CD1c-positive myeloid dendritic cell (primary cell): ENCODE data around the gene CLPX.
"Not testable (repeated sequence)": the region's sequence is repeated elsewhere in the genome, so short reads cannot be mapped to it uniquely, and the experiment has no call there.

Experiments used
- DNase-seq: peaks from one replicate; pipeline ENCODE4 v3.0.0-alpha.2; 2016; ENCODE audit errors: extremely low spot score

The CLPX gene

DNA sequence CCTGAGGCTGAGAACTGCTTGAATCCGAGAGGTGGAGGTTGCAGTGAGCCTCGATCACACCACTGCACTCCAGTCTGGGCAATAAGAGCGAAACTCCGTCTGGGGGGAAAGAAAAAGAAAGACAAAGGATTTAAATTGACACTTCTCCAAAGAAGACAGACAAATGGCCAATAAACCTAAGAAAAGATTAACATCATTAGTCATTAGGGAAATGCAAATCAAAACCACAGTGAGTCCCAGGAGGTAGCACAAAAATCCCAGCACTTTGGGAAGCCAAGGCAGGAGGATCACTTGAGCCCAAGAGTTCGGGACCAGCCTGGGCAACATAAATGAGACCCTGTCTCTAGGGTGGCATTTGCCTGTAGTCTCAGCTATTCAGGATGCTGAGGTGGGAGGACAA, 12.6 kb downstream of the CLPX start:
- DNase-seq = no peak

DNA sequence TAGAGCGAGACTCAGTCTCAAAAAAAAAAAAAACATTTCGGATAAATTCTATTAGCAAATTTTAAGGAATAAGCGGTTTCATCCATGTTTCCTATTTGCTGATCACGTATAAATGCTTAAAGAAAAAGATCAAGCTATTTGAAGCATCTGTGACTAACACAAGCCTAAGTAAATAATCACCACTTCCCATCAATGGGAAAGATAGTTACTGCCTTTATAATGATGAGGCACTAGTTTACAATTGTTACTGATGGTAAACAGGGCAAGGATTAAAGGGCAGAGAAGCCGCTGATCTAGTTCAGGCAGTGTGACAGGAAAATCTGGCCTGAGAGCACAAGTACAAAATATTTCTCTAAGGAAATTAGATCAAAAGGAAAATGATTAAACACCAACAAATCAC, 13.7 kb downstream of the CLPX start:
- no peak for DNase-seq

DNA sequence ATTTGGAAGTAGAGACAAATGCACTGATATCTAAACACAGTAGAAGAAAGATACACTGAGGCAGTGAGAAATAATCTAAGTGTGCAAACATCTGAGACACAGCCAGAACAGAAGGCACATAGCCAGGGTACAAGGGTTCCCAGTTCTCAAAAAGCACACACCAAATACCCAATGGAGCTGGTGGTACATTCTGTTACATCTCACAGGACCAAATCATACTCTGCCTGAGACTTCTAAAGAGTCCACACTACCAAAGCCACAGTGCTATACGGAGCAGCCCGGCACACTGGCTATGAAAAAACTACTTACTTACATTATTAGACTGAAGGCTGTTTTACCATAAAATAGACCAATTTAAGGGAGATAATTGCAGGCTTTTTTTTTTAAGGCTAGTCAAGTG, 19.3 kb downstream of the CLPX start:
- DNase-seq = no peak

DNA sequence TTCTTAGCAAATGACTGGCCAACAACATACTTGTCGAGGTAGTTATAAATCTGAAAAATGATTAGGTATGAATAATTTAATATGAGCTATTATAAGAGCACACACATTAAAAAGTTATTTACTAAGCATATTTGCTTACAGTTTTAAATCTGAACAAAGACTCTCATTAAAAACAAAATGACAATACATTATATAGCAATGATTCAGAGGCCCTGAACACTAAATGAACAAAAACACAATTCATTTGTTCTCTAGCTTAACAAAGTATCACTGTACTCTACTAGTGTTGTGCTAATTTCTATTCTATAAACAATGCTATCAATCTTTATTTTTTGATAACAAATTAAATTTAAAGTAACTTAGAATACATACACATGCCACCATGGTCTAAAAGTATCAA, 21.0 kb downstream of the CLPX start:
- DNase-seq = no peak

DNA sequence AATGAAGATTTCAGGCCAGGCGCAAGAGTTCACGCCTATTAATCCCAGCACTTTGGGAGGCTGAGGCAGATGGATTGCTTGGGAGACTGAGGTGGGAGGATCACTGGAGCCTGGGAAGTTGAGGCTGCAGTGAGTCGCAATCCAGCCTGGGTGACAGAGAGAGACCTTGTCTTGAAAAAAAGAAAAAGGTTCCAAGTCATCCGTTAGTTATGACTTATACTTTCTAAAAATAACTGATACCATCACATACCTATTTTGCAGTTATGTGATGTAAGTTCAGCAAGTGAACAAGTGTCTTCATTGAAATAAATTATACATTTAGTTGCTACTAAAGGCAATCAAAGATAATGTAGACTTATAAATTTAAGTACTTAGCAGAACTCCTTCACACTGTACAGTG, 22.1 kb downstream of the CLPX start:
- no peak for DNase-seq

DNA sequence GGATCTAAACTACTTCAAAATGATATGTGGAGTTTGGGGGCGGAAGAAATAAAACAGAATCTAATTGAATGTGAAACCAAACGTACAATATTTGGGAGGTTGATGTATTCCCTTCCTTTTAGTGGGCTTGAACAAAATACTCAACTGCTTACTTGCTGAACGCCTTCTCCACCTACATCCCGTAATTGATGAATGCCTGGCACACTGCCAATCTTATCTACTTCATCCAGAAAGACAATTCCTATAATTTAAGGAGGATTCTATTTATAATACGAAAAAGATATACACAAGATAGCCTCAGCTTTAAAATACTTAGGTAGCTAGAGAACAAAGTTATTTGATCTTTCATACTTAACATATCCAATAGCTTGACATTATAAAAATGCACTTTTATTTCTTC, 28.4 kb downstream of the CLPX start:
- no peak for DNase-seq

DNA sequence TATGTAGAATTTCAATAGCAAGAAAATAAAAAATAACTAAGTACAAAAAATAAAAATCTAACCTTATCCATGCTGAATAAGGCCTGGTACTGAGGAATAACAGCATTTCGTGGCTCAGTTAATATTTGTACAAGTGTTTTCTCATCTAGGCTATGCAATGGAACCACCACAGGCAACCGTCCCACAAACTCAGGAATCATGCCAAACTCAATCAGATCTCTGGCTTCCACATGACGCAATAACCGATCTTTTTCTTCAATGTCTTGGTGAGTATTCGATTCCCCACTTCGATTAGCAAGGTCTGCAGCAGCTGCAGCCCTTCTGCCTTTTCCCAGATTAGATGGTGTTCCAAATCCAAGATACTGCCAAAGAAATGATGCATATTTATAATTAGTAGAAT, 30.4 kb downstream of the CLPX start:
- DNase-seq = no peak

DNA sequence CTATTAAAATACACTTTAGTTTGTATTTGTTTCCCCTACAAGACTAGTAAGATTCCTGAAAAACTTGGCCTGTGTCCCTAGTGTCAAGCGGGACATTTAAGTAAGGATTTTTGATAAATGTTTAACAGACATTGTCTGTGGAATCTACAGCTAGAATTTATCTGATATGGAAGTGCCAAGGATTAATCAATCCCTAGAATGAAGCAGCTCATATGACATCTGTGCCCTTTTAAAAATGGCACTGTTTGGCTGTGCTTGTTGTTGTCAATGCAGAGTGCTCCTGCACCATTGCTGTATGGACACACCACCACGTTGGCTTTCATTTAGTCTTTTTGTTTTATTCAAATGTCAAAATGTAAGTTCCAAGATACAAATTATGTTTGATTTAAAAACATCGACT, 37.2 kb downstream of the CLPX start:
- no peak for DNase-seq

DNA sequence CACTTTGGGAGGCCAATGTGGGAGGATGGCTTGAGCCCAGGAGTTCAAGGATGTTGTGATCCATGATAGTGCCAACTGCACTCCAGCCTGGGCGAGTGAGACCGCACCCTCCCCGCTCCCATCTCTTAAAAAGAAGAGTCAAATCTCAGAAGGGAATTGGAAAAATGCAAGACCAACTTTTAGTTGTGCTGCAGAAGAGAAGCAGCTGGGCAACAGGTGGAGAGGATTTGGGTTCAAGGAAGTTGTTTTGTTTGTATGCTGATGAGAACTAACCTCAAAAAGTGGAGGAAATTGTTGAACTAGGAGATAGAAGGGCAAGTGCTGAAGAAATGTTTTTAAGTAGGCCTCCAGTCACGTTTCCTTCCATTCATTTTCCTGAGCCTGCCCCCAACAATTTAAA, 38.7 kb downstream of the CLPX start:
- no peak for DNase-seq

DNA sequence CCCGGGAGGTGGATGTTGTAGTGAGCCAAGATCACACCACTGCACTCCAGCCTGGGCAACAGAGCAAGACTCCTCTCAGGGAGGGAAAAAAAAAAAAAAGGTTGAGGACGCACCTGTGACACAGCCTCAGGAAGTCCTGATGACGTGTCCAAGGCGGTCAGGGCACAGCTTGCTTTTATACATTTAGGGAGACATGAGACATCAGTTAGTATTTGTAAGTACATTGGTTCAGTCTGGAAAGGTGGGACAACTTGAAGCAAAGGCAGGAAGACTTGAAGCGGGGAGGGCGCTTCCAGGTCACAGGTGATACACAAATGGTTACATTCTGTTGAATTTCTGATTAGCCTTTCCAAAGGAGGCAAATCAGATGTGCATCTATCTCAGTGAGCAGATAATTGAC, 46.5 kb downstream of the CLPX start:
- DNase-seq = not testable (repeated sequence)

DNA sequence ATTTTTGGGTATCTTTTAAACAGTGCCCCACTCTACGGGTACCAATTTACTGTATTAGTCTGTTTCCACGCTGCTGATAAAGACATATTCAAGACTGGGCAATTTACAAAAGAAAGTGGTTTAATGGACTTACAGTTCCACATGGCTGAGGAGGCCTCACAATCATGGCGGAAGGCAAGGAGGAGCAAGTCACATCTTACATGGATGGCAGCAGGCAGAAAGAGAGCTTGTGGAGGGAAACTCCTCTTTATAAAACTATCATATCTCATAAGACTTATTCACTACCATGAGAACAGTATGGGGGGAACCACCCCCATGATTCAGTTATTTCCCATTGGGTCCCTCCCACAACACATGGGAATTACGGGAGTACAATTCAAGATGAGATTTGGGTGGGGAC, 47.2 kb downstream of the CLPX start:
- not testable (repeated sequence) for DNase-seq

DNA sequence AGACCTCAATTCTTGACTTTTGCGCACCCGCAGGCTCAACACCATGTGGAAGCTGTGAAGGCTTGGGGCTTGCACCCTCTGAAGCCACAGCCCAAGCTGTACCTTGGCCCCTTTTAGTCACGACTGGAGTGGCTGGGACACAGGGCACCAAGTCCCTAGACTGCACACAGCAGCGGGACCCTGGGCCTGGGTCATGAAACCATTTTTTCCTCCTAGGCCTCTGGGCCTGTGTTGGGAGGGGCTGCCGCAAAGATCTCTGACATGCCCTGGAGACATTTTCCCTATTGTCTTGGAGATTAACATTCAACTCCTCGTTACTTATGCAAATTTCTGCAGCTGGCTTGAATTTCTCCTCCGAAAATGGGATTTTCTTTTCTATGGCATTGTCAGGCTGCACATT, 48.1 kb downstream of the CLPX start:
- not testable (repeated sequence) for DNase-seq

DNA sequence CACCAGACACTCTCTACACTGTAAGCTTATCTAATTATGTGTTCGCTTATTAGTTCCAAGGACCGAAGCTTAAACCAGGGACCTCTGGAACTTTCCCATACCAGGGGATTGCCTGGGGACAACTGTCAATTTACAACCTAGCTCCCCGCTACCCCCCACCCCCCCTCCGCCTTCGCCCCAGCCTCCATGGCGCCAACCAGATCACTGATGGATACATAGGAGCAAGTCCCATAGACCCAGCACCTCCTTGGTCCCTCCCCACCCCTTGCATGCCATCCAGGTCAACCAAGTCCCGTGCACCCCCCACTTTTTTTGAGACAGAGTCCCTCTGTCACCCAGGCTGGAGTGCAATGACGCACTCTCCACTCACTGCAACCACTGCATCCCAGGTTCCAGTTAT, 50.6 kb downstream of the CLPX start:
- DNase-seq = no peak

DNA sequence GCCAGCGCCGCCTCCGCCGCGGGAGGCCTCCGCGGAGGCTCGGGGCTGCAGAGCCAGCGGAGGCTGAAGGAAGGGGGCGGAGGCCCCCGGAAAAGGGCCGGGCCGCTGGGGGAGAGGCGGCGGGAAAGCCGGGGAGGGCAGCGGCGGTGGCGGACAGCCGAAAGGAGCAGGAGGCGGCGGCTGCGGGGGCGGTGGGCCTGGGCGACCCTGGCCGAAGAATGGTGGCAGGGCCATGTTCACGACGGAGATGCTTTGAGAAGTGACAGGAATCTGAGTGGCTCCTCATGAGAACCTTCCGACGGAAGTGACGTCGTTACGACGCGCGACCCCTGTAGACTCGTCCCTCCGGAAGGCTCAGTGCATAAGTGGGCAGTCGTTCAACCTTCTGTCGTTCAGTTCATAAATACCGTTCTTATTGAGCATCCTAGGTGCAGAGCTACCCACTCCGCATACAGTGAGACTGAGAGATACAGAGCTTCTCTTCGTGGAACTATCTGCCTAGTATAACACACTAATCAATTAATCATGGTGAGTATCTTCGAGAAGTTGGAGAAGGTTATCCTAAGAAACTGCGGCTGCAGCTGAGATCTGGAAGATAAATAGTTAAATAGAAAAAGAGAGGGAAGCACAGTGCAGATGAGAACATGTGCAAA, 51.5 kb downstream of the CLPX start, which contains the start of gene PDCD7:
PDCD7 (minus strand) TSS at position 261 of the 653 bp plus-strand sequence; CDS start at position 234, 27 bp downstream.
- peak; percentile 93 for DNase-seq

DNA sequence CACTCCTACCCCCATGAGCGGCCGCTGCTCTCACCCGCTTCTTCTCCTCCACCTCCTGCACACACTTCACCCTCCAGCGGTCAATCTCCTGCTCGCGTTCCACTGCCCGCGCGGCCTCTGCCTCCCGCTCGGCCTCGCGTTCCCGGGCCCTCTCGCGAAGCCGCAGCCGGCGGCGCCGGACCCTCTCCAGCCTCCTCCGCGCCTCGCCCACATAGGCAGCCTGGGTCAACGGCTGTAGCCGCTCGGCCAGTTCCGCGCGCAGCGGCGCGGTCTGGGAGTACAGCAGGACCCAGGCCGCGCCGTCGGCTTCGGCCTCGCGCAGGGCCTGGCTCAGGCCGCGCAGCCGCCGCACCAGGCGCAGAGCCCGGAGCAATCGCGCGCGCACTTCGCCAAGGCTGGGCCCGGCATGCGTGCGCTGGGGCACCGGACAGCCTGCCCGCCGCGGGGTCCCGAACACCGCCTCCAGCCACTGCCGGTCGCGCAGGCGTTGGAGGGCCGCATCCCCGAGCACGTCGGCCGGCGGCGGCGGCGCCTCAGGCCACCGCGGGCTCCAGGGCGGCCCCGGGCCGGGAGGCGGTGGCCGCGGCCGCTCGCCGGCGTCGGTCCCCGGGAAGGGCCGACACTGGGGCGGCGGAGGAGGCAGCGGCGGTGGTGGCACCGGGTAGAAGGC, 52.1 kb downstream of the CLPX start:
- DNase-seq = peak; percentile 65

DNA sequence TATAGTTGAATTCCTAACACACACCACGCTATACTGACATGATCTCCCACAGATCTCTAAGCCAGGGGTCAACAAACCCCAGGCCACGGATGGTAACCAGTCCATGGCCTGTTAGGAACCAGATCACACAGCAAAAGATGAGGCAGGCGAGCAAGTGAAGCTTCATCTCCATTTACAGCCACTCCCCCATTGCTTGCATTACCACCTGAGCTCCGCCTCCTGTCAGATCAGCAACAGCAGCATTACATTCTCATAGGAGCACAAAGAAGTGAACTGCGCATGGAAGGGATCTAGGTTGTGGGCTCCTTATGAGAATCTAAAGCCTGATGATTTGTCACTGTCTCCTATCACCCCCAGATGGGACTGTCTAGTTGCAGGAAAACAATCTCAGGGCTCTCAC, 54.2 kb downstream of the CLPX start:
- no peak for DNase-seq

DNA sequence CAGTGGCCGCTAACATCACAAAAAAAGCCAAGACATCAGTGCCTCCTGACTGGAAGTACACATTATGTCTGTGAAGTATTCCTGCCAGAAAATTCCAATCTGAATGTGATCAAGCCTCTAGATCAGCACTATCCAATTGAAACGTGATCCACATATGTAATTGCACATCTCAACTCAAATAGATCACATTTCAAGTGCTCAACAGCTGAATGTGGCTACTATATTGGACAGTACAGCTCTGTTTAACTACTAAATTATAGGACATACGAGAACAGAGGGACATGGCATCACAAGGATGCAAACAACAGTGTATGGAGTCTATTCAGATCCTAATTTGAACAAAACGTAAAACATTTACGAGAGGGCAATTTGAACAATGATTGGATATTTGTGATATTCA, 69.6 kb downstream of the CLPX start:
- DNase-seq = no peak

DNA sequence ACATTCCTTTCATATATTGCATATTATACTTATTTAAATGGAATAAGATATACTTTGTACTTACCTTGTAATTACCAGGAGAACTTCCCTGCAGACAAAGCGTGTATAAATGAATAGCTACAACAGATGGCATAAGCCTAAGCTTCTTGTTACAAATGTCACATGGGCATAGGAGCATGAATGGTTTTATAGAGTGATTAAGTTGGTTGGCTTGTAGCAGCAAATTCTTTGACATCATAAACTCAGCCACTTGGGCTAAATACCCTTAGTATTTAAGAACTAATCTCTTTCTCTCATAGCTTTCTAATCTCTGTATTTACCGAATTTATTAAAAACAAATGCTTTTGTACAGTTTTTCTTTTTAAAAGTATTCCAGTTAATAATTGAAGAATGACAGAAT, 70.1 kb downstream of the CLPX start, which contains the start of gene UBAP1L:
UBAP1L (minus strand) TSS at position 115 of the 400 bp plus-strand sequence. CDS start 8,985 bp downstream, outside the sequence.
- no peak for DNase-seq

DNA sequence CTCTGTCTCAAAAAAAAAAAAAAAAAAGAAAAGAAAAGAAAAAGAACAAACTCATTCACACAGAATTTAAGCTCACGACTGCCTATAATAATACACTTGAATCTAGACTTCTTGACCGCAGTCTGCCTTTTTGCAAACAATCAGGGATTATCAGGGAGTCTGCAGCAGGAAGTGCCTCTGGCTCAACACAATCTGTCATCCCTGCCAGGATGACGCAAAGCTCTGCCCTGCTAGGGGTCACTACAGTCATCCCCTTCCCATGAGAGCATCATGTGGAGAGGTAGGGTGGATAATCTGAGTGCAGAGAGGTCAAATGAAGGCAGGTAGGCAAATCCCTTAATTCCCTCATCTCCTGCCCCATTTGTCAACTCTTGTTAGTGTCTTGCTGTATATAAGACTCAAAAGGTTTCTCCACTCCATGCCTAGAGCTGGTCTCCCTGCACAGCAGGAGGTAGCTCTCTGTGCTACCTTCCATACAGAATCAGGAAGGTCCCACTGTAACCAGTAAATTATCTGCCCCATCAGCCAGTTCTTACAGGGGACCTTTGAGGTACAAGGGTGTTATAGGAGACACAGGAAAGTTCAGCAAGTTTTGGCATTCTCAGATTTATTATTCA, 74.4 kb downstream of the CLPX start:
- DNase-seq = no peak

DNA sequence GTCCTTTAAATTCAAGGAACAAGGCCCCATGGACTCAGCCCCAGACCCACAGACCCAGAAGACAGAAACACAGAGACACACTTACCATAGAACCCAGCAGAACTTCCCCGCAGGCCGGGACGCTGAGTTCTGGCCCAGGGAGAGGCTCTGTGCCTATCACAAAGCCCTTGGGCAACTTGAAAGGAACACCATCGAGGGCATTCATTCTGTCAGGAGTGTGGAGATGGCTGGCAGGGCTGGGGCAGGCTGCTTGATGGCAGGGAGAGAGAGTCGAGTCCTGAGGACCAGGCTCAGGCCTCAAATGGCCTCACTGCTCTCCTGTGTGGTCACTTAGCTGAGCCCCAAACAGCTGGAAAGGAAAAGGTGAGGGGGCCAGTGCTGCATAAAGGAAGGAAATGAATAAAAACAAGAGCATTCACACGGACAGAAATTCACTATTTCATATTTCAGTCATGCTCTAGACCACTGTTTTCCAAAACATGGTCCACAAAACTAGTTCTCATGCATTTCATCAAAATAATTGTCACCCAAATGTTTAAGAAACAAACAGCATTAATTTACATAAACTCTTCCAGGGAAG, 79.0 kb downstream of the CLPX start:
- DNase-seq = no peak

DNA sequence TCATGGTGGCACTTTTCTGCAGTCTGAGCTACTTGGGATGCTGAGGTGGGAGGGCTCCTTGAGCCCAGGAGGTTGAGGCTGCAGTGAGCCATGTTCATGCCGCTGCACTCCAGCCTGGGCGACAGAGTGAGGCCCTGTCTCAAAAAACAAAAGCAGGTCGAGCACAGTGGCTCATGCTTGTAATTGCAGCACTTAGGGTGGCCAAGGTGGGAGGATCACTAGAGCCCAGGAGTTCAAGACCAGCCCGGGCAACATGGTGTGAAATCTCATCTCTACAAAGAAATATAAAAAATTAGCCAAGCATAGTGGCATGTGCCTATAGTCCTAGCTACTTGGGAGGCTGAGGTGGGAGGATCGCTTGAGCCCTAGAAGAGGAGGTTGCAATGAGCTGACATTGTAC, 80.1 kb downstream of the CLPX start:
- no peak for DNase-seq

DNA sequence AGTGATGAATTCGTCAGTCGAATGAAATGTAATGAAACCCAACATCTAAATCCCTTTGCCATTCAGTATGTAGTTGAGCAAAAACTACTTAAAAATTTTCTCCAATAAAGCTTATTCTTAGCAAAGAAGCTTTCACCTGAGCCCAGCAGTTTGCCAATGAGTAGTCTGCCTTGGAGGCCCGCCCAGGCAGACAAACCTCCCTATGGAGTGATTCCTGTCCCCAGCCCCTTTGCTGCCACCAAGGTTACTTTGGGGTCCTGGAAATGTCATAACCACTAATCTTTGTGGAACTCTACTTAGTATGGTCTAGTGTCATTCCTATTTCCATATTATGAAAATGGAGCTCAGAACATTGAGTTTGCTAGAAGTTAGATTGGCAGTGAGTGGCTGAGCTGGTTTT, 82.2 kb downstream of the CLPX start:
- DNase-seq = no peak
